ENCODE results near the gene TMEM259. TPM values are rescaled to one million over a fixed set of nuclear protein-coding genes. Genes with fewer than 3 reads are reported as not detected.

Gene TMEM259
- total and polyA plus RNA-seq, 3 donors from 2014 or later: 164 to 405 (median 339) TPM

DNA sequence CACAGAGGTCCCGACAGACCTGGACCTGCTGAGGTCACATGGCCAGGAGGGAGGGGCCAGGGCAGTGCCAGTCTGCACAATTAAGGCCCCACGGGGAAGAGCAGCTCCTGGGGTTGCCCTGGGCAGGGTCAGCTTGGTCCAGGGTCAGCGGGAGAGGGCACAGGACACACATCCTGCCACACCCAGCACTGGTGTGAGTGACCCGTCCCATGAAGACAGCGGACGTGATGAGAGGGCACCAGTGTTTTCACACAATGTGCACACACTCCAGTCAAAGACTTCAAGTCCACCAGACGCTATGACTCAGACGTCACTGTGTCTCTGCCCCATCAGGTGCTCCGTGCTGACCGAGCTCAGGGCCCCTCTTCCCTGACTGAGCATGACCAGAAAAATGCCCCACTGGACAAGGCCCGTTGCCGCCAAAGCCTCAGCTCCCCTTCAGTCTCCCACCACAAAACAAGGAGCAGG, 4.2 kb downstream of the TMEM259 start:
- H3K27ac ChIP-seq: peak overlapping the region in 1 of 2 donors; percentile 19
- no peak for DNase-seq

DNA sequence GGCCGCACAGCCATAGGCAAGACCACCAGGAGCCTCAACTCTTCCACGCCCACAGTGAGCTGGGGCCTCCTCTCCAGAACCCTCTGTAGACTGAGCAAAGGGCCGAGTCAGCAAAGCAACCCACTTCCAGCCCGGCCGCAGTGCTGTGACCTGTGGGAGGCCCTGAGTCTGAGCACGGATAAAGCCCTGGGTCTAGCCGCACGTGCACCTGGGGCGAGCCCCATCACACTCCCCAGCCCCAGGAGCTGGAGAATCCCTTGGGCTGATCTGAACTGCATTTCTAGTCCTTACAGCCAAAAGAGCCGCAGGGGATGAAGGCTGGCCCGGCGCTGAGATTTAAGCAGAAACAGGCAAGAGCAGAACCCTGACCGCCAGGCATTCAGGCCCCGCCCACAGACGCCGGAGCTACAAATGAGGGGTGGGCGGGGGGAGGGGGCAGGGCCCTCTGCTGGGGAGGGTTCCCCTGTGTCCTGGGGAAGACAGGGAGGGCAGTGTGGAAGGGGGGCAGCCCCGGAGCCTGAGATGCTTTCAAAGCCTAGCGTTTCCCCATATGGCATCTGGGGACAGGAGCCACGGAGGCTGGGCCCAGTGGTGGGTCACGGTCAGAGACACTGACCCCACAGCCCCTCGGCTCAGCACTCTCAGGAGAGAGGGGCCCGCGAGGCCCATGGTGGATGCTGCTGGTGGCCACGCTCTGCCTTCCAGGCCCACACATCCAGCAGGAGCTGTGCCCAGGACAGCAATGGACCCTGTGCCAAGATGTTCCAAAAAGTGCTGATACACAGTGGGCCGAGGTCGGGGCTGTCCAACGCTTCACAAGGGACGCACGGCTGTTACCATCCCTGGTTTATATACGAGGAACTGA, 4.9 kb downstream of the TMEM259 start:
- H3K36me3 ChIP-seq (ENCODE audit: low read depth, missing control alignments): no peaks in the 10 kb centered on the region
- no peak overlapping the region for H3K4me3 ChIP-seq

More for the DNA sequence above, 4.2 kb downstream of the TMEM259 start:
- H3K4me3 ChIP-seq: no peak overlapping the region
- no peaks in the 10 kb centered on the region for H3K27me3 ChIP-seq
- peaks cover 51% of the 10 kb centered on the region for H3K4me1 ChIP-seq
- H3K36me3 ChIP-seq (ENCODE audit: low read depth, missing control alignments): no peaks in the 10 kb centered on the region
- H3K9me3 ChIP-seq: no peaks in the 10 kb centered on the region
- TF ChIP-seq, protein P1, sequence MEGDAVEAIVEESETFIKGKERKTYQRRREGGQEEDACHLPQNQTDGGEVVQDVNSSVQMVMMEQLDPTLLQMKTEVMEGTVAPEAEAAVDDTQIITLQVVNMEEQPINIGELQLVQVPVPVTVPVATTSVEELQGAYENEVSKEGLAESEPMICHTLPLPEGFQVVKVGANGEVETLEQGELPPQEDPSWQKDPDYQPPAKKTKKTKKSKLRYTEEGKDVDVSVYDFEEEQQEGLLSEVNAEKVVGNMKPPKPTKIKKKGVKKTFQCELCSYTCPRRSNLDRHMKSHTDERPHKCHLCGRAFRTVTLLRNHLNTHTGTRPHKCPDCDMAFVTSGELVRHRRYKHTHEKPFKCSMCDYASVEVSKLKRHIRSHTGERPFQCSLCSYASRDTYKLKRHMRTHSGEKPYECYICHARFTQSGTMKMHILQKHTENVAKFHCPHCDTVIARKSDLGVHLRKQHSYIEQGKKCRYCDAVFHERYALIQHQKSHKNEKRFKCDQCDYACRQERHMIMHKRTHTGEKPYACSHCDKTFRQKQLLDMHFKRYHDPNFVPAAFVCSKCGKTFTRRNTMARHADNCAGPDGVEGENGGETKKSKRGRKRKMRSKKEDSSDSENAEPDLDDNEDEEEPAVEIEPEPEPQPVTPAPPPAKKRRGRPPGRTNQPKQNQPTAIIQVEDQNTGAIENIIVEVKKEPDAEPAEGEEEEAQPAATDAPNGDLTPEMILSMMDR (IDR thresholded peaks at IDR 0.05): no peak
- TF ChIP-seq POLR2A (IDR thresholded peaks at IDR 0.05): no peak
- 46 to 50% methylated on average over 8 to 12 of the region's 12 CpGs for WGBS, 2 donors
- intact Hi-C loops (cut with DNase I; ENCODE audit: low total_unique reads): no loop called here

DNA sequence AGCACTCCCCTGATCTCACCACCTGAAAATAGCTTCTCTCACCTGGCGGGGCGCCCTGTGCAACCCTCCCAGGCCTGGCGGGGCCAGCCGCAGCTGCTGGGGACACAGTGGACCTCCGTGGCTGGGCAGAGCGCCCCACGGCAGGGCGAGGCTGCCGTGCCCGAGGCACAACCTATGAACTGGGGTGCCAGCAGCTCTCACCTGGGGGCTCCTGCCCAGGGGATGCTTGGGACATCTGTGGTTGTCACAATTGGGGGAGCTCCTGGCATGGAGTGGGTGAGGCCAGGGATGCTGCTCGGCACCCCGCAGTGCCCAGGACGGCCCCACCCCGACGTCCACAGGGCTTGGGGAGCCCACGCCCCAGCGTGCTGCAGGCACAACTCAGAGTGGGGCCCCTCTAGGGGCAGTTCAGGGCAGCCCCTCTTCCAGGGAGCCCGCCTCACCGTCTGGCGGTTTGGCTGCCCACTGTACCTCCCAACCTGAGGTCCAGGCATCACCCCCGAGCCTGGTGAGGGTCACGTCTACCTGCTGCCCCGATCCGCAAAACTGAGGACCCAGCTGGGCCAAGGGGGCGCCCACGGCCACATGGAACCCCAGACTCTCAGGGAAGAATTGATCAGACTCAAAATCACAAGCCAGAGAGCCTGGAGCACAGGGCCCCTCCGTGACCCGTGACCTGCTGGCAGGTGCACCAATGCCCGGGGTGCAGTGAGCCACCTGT, 5.7 kb downstream of the TMEM259 start:
- no peak overlapping the region for H3K27ac ChIP-seq
- intact Hi-C loops (cut with DNase I; ENCODE audit: low total_unique reads): no loop called here
- no peaks in the 10 kb centered on the region for H3K36me3 ChIP-seq (ENCODE audit: low read depth, missing control alignments)
- peaks cover 52% of the 10 kb centered on the region for H3K4me1 ChIP-seq
- no peak for DNase-seq
- WGBS, 2 donors: 85 to 86% methylated on average over 13 to 27 of the region's 29 CpGs
- no peak overlapping the region for H3K4me3 ChIP-seq
- no peaks in the 10 kb centered on the region for H3K9me3 ChIP-seq
- H3K27me3 ChIP-seq: no peaks in the 10 kb centered on the region
- TF ChIP-seq POLR2A (IDR thresholded peaks at IDR 0.05): no peak
- TF ChIP-seq, protein P1 (IDR thresholded peaks at IDR 0.05): no peak

More for the DNA sequence above, 4.9 kb downstream of the TMEM259 start:
- Histone ChIP-seq H3K4me1 (peaks cover 50% of the 10 kb centered on the region), H3K27ac (no peak overlapping the region), H3K27me3 (no peaks in the 10 kb centered on the region), H3K9me3 (no peaks in the 10 kb centered on the region)
- TF ChIP-seq, protein P1 (IDR thresholded peaks at IDR 0.05): no peak
- no peak for TF ChIP-seq POLR2A (IDR thresholded peaks at IDR 0.05)
- WGBS, 2 donors: 55 to 61% methylated on average over 10 to 31 of the region's 31 CpGs
- no peak for DNase-seq
- intact Hi-C loops (cut with DNase I; ENCODE audit: low total_unique reads): no loop called here

DNA sequence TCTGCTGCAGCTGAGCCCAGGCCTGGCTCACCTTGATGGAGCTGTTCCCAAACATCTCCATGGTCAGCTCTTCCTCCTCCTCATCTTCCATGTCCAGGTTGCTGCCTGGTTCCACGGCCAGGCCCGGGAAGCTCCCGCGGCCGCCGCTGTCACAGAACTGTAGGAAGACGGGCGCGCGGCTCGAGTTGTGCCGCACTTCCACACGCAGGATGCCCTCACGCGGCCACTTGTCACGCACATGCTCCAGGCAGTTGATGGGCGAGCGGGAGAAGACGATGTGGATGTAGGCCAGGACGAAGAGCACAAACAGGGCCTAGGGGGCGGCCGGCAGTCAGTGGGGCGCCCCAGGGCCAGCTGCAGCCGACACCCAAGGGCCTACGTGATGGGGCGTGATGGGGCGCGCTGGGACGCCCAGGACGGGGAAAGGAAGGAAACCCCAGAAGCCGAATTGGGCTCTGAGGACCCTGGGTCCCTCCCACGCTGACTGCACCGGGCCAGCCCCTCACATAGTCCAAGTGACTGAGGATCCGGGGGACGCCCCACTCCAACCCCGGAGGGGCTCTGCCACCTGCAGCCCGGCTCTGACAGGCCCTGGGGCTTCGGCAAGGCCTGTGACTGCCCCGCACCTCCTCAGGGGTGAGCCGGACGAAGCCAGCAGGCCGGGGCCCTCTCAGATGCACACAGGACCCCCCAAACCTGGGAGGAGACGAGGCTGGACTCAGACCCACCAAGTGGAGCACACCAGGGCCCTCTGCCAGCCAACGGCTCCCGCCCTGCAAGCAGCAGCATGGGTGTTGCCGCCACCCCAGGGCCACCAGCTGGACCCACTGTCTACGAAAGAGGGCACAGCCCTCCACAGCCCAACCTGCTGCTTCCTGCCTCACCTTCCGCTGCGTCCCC, 6.5 kb downstream of the TMEM259 start:
- DNase-seq: no peak
- Histone ChIP-seq H3K27ac (no peak overlapping the region), H3K4me1 (peaks cover 54% of the 10 kb centered on the region), H3K9me3 (no peaks in the 10 kb centered on the region), H3K4me3 (no peak overlapping the region), H3K36me3 (ENCODE audit: low read depth, missing control alignments) (no peaks in the 10 kb centered on the region), H3K27me3 (no peaks in the 10 kb centered on the region)
- TF ChIP-seq, protein P1 (IDR thresholded peaks at IDR 0.05): no peak
- TF ChIP-seq POLR2A (IDR thresholded peaks at IDR 0.05): no peak
- 92 to 94% methylated on average over 37 to 49 of the region's 49 CpGs for WGBS, 2 donors
- intact Hi-C loops (cut with DNase I; ENCODE audit: low total_unique reads): no loop called here
